ENCODE measurements around the gene BTNL2.

Gene BTNL2

DNA sequence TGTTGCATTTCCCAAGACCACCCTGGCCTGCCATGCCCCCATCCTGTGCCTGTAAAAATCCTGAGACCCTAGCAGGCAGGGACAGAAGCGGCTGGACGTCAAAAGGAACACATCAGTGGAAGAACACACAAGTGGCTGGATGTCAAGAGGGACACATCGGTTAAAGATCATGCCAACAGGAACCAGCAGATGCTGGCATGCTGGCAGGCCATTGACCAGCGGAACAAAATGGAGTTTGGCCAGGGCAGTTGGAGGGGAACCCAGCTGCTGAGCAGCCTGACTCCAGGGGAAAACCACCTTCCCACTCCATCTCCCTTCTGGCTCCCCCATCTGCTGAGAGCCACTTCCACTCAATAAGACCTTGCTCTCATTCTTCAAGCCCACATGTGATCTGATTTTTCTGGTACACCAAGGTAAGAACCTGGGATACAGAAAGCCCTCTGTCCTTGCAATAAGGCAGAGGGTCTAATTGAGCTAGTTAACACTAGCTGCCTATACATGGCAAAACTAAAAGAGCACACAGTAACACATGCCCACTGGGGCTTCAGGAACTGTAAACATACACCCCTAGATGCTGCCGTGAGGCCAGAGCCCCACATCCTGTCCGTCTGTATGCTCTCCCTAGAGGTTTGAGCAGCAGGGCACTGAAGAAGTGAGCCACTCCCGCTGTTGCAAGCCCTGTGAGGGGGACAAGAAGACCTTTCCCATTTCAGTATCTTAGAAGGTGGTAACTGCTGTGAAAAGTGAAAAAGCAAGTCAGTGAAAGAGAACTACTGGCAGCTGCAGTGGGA is 31.0 kb downstream of the BTNL2 start (continued):
- TF ChIP-seq, protein P1, sequence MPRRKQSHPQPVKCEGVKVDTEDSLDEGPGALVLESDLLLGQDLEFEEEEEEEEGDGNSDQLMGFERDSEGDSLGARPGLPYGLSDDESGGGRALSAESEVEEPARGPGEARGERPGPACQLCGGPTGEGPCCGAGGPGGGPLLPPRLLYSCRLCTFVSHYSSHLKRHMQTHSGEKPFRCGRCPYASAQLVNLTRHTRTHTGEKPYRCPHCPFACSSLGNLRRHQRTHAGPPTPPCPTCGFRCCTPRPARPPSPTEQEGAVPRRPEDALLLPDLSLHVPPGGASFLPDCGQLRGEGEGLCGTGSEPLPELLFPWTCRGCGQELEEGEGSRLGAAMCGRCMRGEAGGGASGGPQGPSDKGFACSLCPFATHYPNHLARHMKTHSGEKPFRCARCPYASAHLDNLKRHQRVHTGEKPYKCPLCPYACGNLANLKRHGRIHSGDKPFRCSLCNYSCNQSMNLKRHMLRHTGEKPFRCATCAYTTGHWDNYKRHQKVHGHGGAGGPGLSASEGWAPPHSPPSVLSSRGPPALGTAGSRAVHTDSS (tag by site-specific recombination; IDR thresholded peaks at IDR 0.05): no peak
- no peak for TF ChIP-seq ZNF112 (tag by site-specific recombination; IDR thresholded peaks at IDR 0.05)
- no peak for TF ChIP-seq TCF7L2 (IDR thresholded peaks at IDR 0.05; ENCODE audit: borderline replicate concordance, low read depth, low read length)
- TF ChIP-seq, protein P2, sequence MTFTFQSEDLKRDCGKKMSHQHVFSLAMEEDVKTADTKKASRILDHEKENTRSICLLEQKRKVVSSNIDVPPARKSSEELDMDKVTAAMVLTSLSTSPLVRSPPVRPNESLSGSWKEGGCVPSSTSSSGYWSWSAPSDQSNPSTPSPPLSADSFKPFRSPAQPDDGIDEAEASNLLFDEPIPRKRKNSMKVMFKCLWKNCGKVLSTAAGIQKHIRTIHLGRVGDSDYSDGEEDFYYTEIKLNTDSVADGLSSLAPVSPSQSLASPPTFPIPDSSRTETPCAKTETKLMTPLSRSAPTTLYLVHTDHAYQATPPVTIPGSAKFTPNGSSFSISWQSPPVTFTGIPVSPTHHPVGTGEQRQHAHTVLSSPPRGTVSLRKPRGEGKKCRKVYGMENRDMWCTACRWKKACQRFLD (tag by site-specific recombination; IDR thresholded peaks at IDR 0.05): no peak
- TF ChIP-seq ZFHX2 (tag by site-specific recombination; conservative IDR thresholded peaks at IDR 0.05): no peak
- TF ChIP-seq EGR2 (tag by site-specific recombination; IDR thresholded peaks at IDR 0.05; ENCODE audit: low read depth): no peak

DNA sequence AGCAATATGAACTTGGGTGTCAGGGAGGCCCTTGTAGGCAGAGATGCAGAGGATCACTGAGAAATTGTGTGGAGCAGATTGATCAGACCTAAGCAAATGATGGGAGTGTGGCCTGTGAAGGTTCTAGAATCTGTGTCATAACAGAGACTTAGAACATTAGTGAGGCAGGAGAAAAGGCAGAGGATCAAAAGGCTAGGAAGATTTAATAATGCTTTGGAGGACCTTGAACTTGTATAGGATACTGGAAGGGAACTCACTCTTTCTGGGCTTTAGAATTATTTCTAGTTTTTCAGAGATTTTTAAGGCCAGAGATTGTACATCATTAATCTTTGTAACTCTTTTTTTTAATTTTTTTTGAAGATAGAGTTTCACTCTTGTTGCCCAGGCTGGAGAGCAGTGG is 35.2 kb downstream of the BTNL2 start, which contains the start of gene TSBP1:
TSBP1 (minus strand) TSS at position 101 of the 400 bp plus-strand sequence. CDS start 197 bp downstream, outside the sequence.
- Histone ChIP-seq H3K9me3 (ENCODE audit: control insufficient read depth, insufficient read depth, low read depth, low read length) (no peaks in the 10 kb centered on the region), H3K4me1 (ENCODE audit: control insufficient read depth, insufficient read depth, low read length) (0 out of 2 replicates have a peak, but pooled peaks cover 3% of the 10 kb centered on the region), H3K27ac (ENCODE audit: extremely low read depth, low read depth, low read length) (no peak within 1 kb of the TSS), H3K4me3 (ENCODE audit: low read depth, low read length) (no peak within 1 kb of the TSS), H3K36me3 (ENCODE audit: control insufficient read depth in 2 of 2, insufficient read depth in 1 of 2, low read length in 2 of 2) (no peaks in the 10 kb centered on the region)
- CTCF ChIA-PET: interaction anchor here (0.7 kb wide), 1 partner anchor 482 kb away, joined by 3 read pairs; the partner anchor contains the start of genes PSMB9 and TAP1
- POLR2A ChIA-PET: no interaction called here
- TF ChIP-seq MYNN (tag by site-specific recombination; IDR thresholded peaks at IDR 0.05; ENCODE audit: borderline replicate concordance) (no peak), KLF8 (tag by site-specific recombination; IDR thresholded peaks at IDR 0.05) (no peak), ZNF621 (tag by site-specific recombination; IDR thresholded peaks at IDR 0.05) (no peak), SETDB1 (IDR thresholded peaks at IDR 0.05; ENCODE audit: insufficient read length, low read length) (no peak), ZFP69B (tag by site-specific recombination; IDR thresholded peaks at IDR 0.05) (no peak), EGR2 (tag by site-specific recombination; IDR thresholded peaks at IDR 0.05; ENCODE audit: low read depth) (no peak), TCF7L2 (IDR thresholded peaks at IDR 0.05; ENCODE audit: borderline replicate concordance, low read depth, low read length) (no peak), ZNF548 (tag by site-specific recombination; IDR thresholded peaks at IDR 0.05) (no peak), ZNF266 (tag by site-specific recombination; IDR thresholded peaks at IDR 0.05; ENCODE audit: low read depth) (no peak), ZNF510 (tag by site-specific recombination; IDR thresholded peaks at IDR 0.05; ENCODE audit: insufficient replicate concordance) (no peak), ZNF2 (tag by site-specific recombination; IDR thresholded peaks at IDR 0.05) (no peak)
- TF ChIP-seq, protein P3, sequence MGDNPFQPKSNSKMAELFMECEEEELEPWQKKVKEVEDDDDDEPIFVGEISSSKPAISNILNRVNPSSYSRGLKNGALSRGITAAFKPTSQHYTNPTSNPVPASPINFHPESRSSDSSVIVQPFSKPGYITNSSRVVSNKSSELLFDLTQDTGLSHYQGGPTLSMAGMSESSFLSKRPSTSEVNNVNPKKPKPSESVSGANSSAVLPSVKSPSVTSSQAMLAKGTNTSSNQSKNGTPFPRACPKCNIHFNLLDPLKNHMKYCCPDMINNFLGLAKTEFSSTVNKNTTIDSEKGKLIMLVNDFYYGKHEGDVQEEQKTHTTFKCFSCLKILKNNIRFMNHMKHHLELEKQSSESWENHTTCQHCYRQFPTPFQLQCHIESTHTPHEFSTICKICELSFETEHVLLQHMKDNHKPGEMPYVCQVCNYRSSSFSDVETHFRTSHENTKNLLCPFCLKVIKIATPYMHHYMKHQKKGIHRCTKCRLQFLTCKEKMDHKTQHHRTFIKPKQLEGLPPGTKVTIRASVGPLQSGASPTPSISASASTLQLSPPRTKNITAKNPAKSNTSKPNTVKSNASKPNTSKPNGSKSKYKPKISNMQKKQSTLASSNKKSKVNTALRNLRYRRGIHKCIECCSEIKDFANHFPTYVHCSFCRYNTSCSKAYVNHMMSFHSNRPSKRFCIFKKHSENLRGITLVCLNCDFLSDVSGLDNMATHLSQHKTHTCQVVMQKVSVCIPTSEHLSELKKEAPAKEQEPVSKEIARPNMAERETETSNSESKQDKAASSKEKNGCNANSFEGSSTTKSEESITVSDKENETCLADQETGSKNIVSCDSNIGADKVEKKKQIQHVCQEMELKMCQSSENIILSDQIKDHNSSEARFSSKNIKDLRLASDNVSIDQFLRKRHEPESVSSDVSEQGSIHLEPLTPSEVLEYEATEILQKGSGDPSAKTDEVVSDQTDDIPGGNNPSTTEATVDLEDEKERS (tag by site-specific recombination; IDR thresholded peaks at IDR 0.05): no peak
- TF ChIP-seq, protein P4, sequence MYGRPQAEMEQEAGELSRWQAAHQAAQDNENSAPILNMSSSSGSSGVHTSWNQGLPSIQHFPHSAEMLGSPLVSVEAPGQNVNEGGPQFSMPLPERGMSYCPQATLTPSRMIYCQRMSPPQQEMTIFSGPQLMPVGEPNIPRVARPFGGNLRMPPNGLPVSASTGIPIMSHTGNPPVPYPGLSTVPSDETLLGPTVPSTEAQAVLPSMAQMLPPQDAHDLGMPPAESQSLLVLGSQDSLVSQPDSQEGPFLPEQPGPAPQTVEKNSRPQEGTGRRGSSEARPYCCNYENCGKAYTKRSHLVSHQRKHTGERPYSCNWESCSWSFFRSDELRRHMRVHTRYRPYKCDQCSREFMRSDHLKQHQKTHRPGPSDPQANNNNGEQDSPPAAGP (tag by site-specific recombination; IDR thresholded peaks at IDR 0.05): no peak
- TF ChIP-seq, protein P5, sequence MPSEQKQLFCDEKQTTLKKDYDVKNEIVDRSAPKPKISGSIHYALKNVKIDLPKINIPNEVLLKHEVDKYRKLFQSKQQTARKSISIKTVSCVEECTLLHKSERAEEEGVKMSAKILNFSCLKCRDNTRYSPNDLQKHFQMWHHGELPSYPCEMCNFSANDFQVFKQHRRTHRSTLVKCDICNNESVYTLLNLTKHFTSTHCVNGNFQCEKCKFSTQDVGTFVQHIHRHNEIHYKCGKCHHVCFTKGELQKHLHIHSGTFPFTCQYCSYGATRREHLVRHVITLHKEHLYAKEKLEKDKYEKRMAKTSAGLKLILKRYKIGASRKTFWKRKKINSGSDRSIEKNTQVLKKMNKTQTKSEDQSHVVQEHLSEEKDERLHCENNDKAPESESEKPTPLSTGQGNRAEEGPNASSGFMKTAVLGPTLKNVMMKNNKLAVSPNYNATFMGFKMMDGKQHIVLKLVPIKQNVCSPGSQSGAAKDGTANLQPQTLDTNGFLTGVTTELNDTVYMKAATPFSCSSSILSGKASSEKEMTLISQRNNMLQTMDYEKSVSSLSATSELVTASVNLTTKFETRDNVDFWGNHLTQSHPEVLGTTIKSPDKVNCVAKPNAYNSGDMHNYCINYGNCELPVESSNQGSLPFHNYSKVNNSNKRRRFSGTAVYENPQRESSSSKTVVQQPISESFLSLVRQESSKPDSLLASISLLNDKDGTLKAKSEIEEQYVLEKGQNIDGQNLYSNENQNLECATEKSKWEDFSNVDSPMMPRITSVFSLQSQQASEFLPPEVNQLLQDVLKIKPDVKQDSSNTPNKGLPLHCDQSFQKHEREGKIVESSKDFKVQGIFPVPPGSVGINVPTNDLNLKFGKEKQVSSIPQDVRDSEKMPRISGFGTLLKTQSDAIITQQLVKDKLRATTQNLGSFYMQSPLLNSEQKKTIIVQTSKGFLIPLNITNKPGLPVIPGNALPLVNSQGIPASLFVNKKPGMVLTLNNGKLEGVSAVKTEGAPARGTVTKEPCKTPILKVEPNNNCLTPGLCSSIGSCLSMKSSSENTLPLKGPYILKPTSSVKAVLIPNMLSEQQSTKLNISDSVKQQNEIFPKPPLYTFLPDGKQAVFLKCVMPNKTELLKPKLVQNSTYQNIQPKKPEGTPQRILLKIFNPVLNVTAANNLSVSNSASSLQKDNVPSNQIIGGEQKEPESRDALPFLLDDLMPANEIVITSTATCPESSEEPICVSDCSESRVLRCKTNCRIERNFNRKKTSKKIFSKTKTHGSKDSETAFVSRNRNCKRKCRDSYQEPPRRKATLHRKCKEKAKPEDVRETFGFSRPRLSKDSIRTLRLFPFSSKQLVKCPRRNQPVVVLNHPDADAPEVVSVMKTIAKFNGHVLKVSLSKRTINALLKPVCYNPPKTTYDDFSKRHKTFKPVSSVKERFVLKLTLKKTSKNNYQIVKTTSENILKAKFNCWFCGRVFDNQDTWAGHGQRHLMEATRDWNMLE (tag by site-specific recombination; conservative IDR thresholded peaks at IDR 0.05; ENCODE audit: low read depth): no peak

Measured in HEK293 (cell line).